HG03039 (cell line): ENCODE measurements around the gene ULK2.
"Not testable (repeated sequence)": the region's sequence is repeated elsewhere in the genome, so short reads cannot be mapped to it uniquely, and the experiment has no call there.

Experiments used
- ATAC-seq: cut with Tn5 transposase; IDR thresholded peaks from one replicate; pipeline ENCODE4 v1.9.1; 2021; ENCODE audit warnings: mild to moderate bottlenecking, moderate library complexity; ENCODE audit not compliant: unreplicated experiment

The ULK2 gene

GRCh38 chr17:19768046-19768782, 99.5 kb downstream of the ULK2 start:
- no peak for ATAC-seq

GRCh38 chr17:19766421-19767270, 101.1 kb downstream of the ULK2 start:
- ATAC-seq = no peak

- no peak for ATAC-seq
Measured at GRCh38 chr17:19766016-19766415, 101.7 kb downstream of the ULK2 start.

GRCh38 chr17:19763991-19764390, 103.7 kb downstream of the ULK2 start:
- not testable (repeated sequence) for ATAC-seq

- no peak for ATAC-seq
Measured at GRCh38 chr17:19763416-19763815, 104.3 kb downstream of the ULK2 start.

- no peak for ATAC-seq
Measured at GRCh38 chr17:19762515-19762961, 105.2 kb downstream of the ULK2 start.

- no peak for ATAC-seq
Measured at GRCh38 chr17:19760746-19761145, 107.0 kb downstream of the ULK2 start.

- no peak for ATAC-seq
Measured at GRCh38 chr17:19759568-19760549, 107.9 kb downstream of the ULK2 start.

- no peak for ATAC-seq
Measured at GRCh38 chr17:19757536-19758180, 110.1 kb downstream of the ULK2 start.

- no peak for ATAC-seq
Measured at GRCh38 chr17:19756546-19756945, 111.2 kb downstream of the ULK2 start.

GRCh38 chr17:19755821-19756510, 111.8 kb downstream of the ULK2 start:
- peak; percentile 37 for ATAC-seq

- ATAC-seq = no peak
Measured at GRCh38 chr17:19755392-19755791, 112.3 kb downstream of the ULK2 start.

GRCh38 chr17:19753661-19754463, 113.9 kb downstream of the ULK2 start:
- ATAC-seq = no peak

GRCh38 chr17:19753051-19753509, 114.7 kb downstream of the ULK2 start:
- ATAC-seq = no peak

- ATAC-seq = no peak
Measured at GRCh38 chr17:19752216-19753050, 115.3 kb downstream of the ULK2 start.

- ATAC-seq = no peak
Measured at GRCh38 chr17:19750835-19751234, 116.9 kb downstream of the ULK2 start.

GRCh38 chr17:19750020-19750572, 117.6 kb downstream of the ULK2 start:
- no peak for ATAC-seq

- ATAC-seq = no peak
Measured at GRCh38 chr17:19748807-19749193, 118.9 kb downstream of the ULK2 start.
